PC-3 (cell line): ENCODE measurements around the gene HPN. TPM values are rescaled to one million over a fixed set of nuclear protein-coding genes. Genes with fewer than 3 reads are reported as not detected.

Experiments
- ATAC-seq: fragments of 200-7000 bp; cut with Tn5 transposase; 2 replicates; pipeline ENCODE4 v1.9.1; 2020; ENCODE audit warnings: mild to moderate bottlenecking, moderate library complexity
- BruUV-seq: library from RNA; stranded (reverse); fragments of 400-500 nt; replicated peaks from 2 replicates; lab custom pipeline; 2021; lab: Mats Ljungman, UMichigan
- CTCF ChIA-PET: fragments of 300-600 bp; sonication (Branson Sonifier 250); formaldehyde crosslinking; loops from one replicate; lab custom pipeline; 2022; ENCODE audit warnings: antibody characterized with exemption; lab: Charles Lee
- POLR2A ChIA-PET: fragments of 300-600 bp; sonication (Branson Sonifier 250); formaldehyde crosslinking; loops from one replicate; lab custom pipeline; 2022; ENCODE audit warnings: antibody characterized with exemption; ENCODE audit not compliant: unreplicated experiment; lab: Charles Lee
- DNase-seq: peaks from one replicate; pipeline ENCODE4 v3.0.0-alpha.2; 2015
- H2AFZ ChIP-seq: fragments of 300-600 bp; sonication (generic); 2 replicates; pipeline ENCODE4 v1.6.0; 2016; ENCODE audit warnings: antibody characterized with exemption, low read length
- H3F3A ChIP-seq: fragments of 300-600 bp; sonication (generic); one replicate; pipeline ENCODE4 v1.6.0; 2017; ENCODE audit warnings: antibody characterized with exemption, low read length, control low read depth, mild to moderate bottlenecking; ENCODE audit not compliant: unreplicated experiment
- H3K27ac ChIP-seq: fragments of 300-600 bp; sonication (generic); 2 replicates; pipeline ENCODE4 v1.5.1; 2016; ENCODE audit warnings: mild to moderate bottlenecking, low read length
- H3K27me3 ChIP-seq: fragments of 300-600 bp; sonication (generic); 2 replicates; pipeline ENCODE4 v1.6.1; 2016; ENCODE audit warnings: low read length, mixed read lengths
- H3K36me3 ChIP-seq: fragments of 300-600 bp; sonication (generic); 2 replicates; pipeline ENCODE4 v1.6.1; 2016; ENCODE audit warnings: low read depth, mixed run types, low read length, mixed read lengths
- H3K4me1 ChIP-seq: fragments of 300-600 bp; sonication (generic); 2 replicates; pipeline ENCODE4 v1.5.1; 2016; ENCODE audit warnings: low read length; ENCODE audit not compliant: insufficient read depth
- H3K4me2 ChIP-seq: fragments of 300-600 bp; sonication (generic); 2 replicates; pipeline ENCODE4 v1.6.0; 2016; ENCODE audit warnings: low read length
- H3K4me3 ChIP-seq: fragments of 300-600 bp; sonication (generic); 2 replicates; pipeline ENCODE4 v1.5.1; 2016; ENCODE audit warnings: mild to moderate bottlenecking, low read length, mixed read lengths
- H3K79me2 ChIP-seq: fragments of 300-600 bp; sonication (generic); 2 replicates; pipeline ENCODE4 v1.6.1; 2017; ENCODE audit warnings: low read length, mixed read lengths
- H3K9ac ChIP-seq: fragments of 300-600 bp; sonication (generic); 2 replicates; pipeline ENCODE4 v1.6.0; 2016; ENCODE audit warnings: mild to moderate bottlenecking, low read length
- H3K9me2 ChIP-seq: fragments of 300-600 bp; sonication (generic); replicated peaks from 2 replicates; pipeline ENCODE4 v1.6.1; 2016; ENCODE audit warnings: mixed run types, low read length, mixed read lengths
- H3K9me3 ChIP-seq: fragments of 300-600 bp; sonication (generic); 2 replicates; pipeline ENCODE4 v1.6.1; 2016; ENCODE audit warnings: low read length, mixed read lengths
- H4K20me1 ChIP-seq: fragments of 300-600 bp; sonication (generic); 2 replicates; pipeline ENCODE4 v1.6.1; 2016; ENCODE audit warnings: low read length, mixed read lengths
- EZH2 ChIP-seq: fragments of 300-600 bp; sonication (generic); IDR thresholded peaks from one replicate; pipeline ENCODE4 v1.6.1; 2017; ENCODE audit warnings: antibody characterized with exemption, mild to moderate bottlenecking, low read length; ENCODE audit not compliant: unreplicated experiment
- EZH2phosphoT487 ChIP-seq: fragments of 300-600 bp; sonication (generic); IDR thresholded peaks from 2 replicates; pipeline ENCODE4 v1.6.1; 2018; ENCODE audit warnings: mild to moderate bottlenecking, antibody characterized with exemption, low read length, borderline replicate concordance
- intact Hi-C: fragments of 100-400 bp; cut with micrococcal nuclease; formaldehyde crosslinking; loops from 2 replicates; pipeline ENCODE4 v1.9.0; 2023
- total RNA-seq: library from RNA; depleted of rRNA; stranded (reverse); fragments of >200 nt; gene quantifications from 2 replicates; pipeline ENCODE4 v1.2.3, GENCODE V29; 2014
- TF ChIP-seq, protein P1 (sequence below): fragments of 300-600 bp; sonication (generic); conservative IDR thresholded peaks from 2 replicates; pipeline ENCODE4 v1.5.1; 2017; ENCODE audit warnings: antibody characterized with exemption, low read depth, mild to moderate bottlenecking, low read length

HPN gene
- total RNA-seq, 1 experiment from 2014 or later: 0.18 TPM

DNA sequence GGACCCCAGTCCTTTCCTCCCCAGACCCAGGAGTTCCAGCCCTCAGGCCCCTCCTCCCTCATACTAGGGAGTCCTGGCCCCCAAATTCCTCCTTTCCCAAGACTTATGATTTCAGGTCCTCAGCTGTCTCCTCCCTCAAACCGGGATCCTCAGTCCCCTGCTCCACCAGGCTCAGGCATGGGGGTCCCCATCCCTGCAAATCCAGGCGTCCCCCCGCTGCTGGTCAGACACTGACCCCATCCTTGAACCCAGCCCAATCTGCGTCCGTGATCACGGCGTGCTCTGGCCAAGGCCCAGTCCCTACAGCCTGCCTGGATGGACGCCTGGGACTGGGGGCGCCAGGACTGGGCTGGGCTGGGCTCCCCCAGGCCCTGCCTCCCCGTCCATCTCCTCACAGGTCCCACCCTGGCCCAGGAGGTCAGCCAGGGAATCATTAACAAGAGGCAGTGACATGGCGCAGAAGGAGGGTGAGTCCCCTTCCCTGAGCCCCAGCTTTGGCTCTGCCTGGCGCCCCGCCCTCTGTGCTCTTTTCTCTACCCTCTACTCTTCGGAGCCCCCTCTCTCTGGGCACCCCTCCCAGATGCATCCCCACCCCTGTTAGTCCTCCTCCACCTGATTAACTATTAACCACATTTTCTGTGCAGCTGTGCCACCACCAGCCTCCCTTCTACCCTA, 672 bp downstream of the HPN start:
- TF ChIP-seq EZH2phosphoT487 (no peak), EZH2 (no peak)
- TF ChIP-seq, protein P1, sequence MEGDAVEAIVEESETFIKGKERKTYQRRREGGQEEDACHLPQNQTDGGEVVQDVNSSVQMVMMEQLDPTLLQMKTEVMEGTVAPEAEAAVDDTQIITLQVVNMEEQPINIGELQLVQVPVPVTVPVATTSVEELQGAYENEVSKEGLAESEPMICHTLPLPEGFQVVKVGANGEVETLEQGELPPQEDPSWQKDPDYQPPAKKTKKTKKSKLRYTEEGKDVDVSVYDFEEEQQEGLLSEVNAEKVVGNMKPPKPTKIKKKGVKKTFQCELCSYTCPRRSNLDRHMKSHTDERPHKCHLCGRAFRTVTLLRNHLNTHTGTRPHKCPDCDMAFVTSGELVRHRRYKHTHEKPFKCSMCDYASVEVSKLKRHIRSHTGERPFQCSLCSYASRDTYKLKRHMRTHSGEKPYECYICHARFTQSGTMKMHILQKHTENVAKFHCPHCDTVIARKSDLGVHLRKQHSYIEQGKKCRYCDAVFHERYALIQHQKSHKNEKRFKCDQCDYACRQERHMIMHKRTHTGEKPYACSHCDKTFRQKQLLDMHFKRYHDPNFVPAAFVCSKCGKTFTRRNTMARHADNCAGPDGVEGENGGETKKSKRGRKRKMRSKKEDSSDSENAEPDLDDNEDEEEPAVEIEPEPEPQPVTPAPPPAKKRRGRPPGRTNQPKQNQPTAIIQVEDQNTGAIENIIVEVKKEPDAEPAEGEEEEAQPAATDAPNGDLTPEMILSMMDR: no peak
- no peaks in the 10 kb centered on the region for H3K79me2 ChIP-seq
- intact Hi-C loops: no loop called here
- H3K9ac ChIP-seq: no peak overlapping the region
- H3K36me3 ChIP-seq: no peaks in the 10 kb centered on the region
- H3K4me2 ChIP-seq: no peak overlapping the region
- ATAC-seq: no peak
- POLR2A ChIA-PET: no interaction called here
- no peaks in the 10 kb centered on the region for H3F3A ChIP-seq
- H3K27ac ChIP-seq: no peak overlapping the region
- no peak overlapping the region for H3K4me3 ChIP-seq
- BruUV-seq: no TSS peak
- H3K4me1 ChIP-seq: peaks cover 9% of the 10 kb centered on the region; the same call in 1 of the 2 replicates
- H3K9me2 ChIP-seq: no peaks in the 10 kb centered on the region
- no peaks in the 10 kb centered on the region for H3K9me3 ChIP-seq
- DNase-seq: no peak
- H4K20me1 ChIP-seq: no peaks in the 10 kb centered on the region
- H3K27me3 ChIP-seq: no peaks in the 10 kb centered on the region
- H2AFZ ChIP-seq: no peak overlapping the region
- CTCF ChIA-PET: no interaction called here

DNA sequence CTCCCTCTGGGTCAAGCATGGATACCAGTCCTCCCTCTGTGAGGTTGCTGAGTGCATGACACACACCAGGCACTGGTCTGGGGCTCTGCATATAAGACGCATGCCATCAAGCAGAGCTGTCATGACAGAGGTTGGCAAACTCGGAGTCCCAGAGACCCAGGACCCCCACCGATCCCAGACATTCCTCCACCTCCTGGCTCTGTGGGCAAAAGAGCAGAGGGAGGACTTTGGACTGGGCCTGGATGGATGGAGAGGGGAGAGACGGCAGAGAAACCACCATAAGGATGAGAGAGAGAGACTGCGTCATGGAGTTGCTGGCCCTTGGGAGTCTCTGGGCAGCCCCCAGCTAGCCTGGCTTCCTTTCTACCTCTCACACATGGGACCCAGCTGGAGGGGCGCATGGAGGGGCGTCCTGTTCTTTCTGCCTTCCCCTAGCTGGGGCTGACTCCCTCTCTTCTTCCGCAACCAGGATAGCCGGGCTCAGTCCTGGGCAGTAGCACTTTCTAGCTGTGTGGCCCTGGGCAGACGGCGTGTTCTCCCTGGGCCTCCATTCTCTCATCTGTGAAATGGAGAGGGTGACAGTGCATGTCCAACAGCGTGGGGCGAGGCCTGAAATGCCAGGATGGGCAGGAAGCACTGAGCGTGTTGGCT, 1.6 kb downstream of the HPN start:
- Histone ChIP-seq H3K4me2 (no peak overlapping the region), H3K4me1 (peaks cover 9% of the 10 kb centered on the region; the same call in 1 of the 2 replicates), H3K9me2 (no peaks in the 10 kb centered on the region), H2AFZ (no peak overlapping the region), H3K4me3 (no peak overlapping the region), H3K27me3 (no peaks in the 10 kb centered on the region), H3K79me2 (no peaks in the 10 kb centered on the region), H3K9ac (no peak overlapping the region), H4K20me1 (no peaks in the 10 kb centered on the region), H3K36me3 (no peaks in the 10 kb centered on the region), H3K9me3 (no peaks in the 10 kb centered on the region), H3K27ac (no peak overlapping the region), H3F3A (no peaks in the 10 kb centered on the region)
- no peak for ATAC-seq
- TF ChIP-seq EZH2phosphoT487 (no peak), EZH2 (no peak)
- TF ChIP-seq, protein P1: no peak
- DNase-seq: no peak
- ChIA-PET CTCF (no interaction called here), POLR2A (no interaction called here)
- intact Hi-C loops: no loop called here
- no TSS peak for BruUV-seq

DNA sequence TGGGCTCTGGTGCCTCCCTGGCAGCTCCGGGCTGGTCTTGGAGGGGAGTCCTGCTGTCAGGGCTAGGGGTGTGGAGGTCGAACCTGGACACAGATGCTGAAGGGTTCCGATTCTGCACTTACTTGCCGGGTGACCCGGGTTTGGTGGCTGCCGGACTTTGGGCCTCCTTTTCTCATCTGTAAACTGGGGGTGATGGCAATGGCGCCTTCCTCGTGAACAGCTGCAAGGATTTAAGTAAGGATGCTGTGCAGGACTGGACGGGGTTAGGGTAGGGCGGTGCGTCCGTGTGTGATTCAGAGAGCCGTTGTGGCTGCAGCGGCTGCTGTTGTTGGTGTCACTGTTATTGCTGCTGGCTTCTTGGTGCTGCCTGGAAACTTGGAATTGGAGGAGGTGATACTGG, 2.4 kb downstream of the HPN start:
- H3K27ac ChIP-seq: no peak overlapping the region
- no peaks in the 10 kb centered on the region for H3F3A ChIP-seq
- no TSS peak for BruUV-seq
- no peak overlapping the region for H3K9ac ChIP-seq
- no peaks in the 10 kb centered on the region for H3K36me3 ChIP-seq
- intact Hi-C loops: no loop called here
- TF ChIP-seq, protein P1: no peak
- TF ChIP-seq EZH2phosphoT487: no peak
- no peak for TF ChIP-seq EZH2
- POLR2A ChIA-PET: no interaction called here
- peaks cover 9% of the 10 kb centered on the region; the same call in 1 of the 2 replicates for H3K4me1 ChIP-seq
- H2AFZ ChIP-seq: no peak overlapping the region
- H3K4me2 ChIP-seq: no peak overlapping the region
- no peaks in the 10 kb centered on the region for H3K27me3 ChIP-seq
- CTCF ChIA-PET: interaction anchor here (0.7 to 1.2 kb wide), 5 partner anchors 20 to 97 kb away, joined by 3 to 8 read pairs (median 3); no protein-coding TSS in a partner anchor
- H3K4me3 ChIP-seq: no peak overlapping the region
- H3K9me2 ChIP-seq: no peaks in the 10 kb centered on the region
- no peak for DNase-seq
- H4K20me1 ChIP-seq: no peaks in the 10 kb centered on the region
- H3K79me2 ChIP-seq: no peaks in the 10 kb centered on the region
- H3K9me3 ChIP-seq: no peaks in the 10 kb centered on the region
- ATAC-seq: no peak; the same call in 1 of the 2 replicates
